Hepatocyte (in vitro differentiated cells): Measurements from ENCODE around the gene TRRAP.

Experiments
- EZH2 ChIP-seq: fragments of 200-600 bp; sonication (generic); IDR thresholded peaks from 2 replicates; pipeline ENCODE4 v1.6.1; 2016; ENCODE audit warnings: antibody characterized with exemption, mild to moderate bottlenecking, borderline replicate concordance
- EZH2phosphoT487 ChIP-seq: fragments of 200-600 bp; sonication (generic); IDR thresholded peaks from one replicate; pipeline ENCODE4 v1.6.1; 2018; ENCODE audit warnings: antibody characterized with exemption, mild to moderate bottlenecking, low read depth, moderate library complexity; ENCODE audit not compliant: unreplicated experiment, severe bottlenecking
- TF ChIP-seq, protein P1 (sequence below): fragments of 200-600 bp; sonication (generic); IDR thresholded peaks from 2 replicates; pipeline ENCODE4 v1.5.1; 2016; ENCODE audit warnings: antibody characterized with exemption, mild to moderate bottlenecking; ENCODE audit not compliant: poor library complexity

DNA sequence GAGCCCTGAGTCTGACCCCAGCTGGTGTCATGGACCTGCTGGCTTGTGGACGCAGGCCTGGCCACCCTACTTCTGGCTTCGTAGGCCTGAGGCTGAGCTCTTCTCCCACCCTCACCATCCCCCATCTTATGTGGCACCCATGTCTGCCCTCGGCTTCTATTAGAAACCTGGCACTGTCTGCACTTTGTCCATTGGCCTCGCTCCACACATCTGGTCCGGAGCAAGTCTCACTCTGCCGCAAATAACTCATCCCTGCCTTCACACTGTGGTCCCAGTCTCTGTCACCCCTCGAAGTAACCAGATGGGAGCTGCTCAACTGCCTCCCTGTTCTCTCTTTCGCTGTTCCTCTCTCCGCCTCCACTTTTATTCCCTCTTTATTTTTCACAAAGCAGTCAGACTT lies 78.6 kb downstream of the TRRAP start:
- TF ChIP-seq, protein P1, sequence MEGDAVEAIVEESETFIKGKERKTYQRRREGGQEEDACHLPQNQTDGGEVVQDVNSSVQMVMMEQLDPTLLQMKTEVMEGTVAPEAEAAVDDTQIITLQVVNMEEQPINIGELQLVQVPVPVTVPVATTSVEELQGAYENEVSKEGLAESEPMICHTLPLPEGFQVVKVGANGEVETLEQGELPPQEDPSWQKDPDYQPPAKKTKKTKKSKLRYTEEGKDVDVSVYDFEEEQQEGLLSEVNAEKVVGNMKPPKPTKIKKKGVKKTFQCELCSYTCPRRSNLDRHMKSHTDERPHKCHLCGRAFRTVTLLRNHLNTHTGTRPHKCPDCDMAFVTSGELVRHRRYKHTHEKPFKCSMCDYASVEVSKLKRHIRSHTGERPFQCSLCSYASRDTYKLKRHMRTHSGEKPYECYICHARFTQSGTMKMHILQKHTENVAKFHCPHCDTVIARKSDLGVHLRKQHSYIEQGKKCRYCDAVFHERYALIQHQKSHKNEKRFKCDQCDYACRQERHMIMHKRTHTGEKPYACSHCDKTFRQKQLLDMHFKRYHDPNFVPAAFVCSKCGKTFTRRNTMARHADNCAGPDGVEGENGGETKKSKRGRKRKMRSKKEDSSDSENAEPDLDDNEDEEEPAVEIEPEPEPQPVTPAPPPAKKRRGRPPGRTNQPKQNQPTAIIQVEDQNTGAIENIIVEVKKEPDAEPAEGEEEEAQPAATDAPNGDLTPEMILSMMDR, result no peak
- TF ChIP-seq EZH2 (no peak), EZH2phosphoT487 (no peak)
